NT2/D1 (cell line): Measurements from ENCODE around the gene PFKM.

Experiments
- SUZ12 ChIP-seq: IDR thresholded peaks from 2 replicates; pipeline ENCODE4 v1.6.1; 2011; ENCODE audit not compliant: insufficient read length, insufficient read depth; ENCODE audit errors: extremely low read depth
- YY1 ChIP-seq: IDR thresholded peaks from 2 replicates; pipeline ENCODE4 v1.6.1; 2011; ENCODE audit not compliant: insufficient read length, insufficient read depth
- ZNF274 ChIP-seq: IDR thresholded peaks from 2 replicates; pipeline ENCODE4 v1.6.1; 2011; ENCODE audit warnings: mild to moderate bottlenecking, low read depth, low read length

- no peak for TF ChIP-seq YY1
- no peak for TF ChIP-seq SUZ12
- TF ChIP-seq ZNF274: no peak
Observed at GRCh38 chr12:48176417-48176751, 57.2 kb downstream of the PFKM start.
